GM10266 (cell line): Measurements from ENCODE around the gene SLFN12L.
"Not testable (repeated sequence)": the region's sequence is repeated elsewhere in the genome, so short reads cannot be mapped to it uniquely, and the experiment has no call there.

ENCODE experiments used
- DNase-seq: peaks from one replicate; pipeline ENCODE4 v3.0.0; 2012; ENCODE audit errors: extremely low spot score
- CTCF ChIP-seq: IDR thresholded peaks from 2 replicates; pipeline ENCODE4 v1.5.1; 2012; ENCODE audit warnings: mild to moderate bottlenecking, low read depth; ENCODE audit not compliant: control insufficient read depth, insufficient read depth; ENCODE audit errors: missing control alignments

The SLFN12L gene

DNA sequence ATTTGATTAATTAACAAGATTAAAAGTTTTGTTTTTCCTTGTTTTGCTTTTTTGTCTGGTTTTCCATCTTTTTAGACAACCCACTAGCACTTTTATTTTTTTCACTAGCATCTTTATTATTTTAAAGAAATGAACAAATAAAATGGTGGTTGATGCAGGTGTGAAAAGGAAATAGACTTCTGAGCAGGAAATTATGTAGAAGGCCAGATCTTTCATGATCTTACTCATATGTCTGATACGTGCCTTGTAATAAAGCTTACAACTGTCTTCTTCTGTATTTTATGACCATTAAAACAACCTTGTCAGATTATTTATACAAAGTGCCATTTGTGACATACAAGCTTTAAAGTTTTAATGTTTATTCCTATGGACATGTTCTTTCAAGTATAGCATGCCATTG is 6.3 kb downstream of the SLFN12L start:
- no peak for DNase-seq
- no peak for TF ChIP-seq CTCF

DNA sequence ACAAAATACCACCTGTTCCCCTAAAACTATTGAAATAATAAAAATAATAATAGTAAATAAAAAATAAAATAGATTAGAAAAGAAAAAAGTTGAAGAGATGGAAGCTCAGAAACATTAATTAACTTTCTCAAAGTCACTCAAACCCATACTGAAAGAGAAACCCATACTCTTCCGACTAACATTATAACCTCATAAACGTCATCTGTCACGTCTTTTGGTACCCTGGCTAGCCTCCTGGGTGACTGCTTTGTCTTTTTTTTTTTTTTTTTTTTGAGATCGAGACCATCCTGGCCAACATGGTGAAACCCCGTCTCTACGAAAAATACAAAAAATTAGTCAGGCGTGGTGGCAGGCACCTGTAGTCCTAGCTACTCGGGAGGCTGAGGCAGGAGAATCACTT is 7.6 kb downstream of the SLFN12L start:
- DNase-seq, result no peak
- no peak for TF ChIP-seq CTCF

DNA sequence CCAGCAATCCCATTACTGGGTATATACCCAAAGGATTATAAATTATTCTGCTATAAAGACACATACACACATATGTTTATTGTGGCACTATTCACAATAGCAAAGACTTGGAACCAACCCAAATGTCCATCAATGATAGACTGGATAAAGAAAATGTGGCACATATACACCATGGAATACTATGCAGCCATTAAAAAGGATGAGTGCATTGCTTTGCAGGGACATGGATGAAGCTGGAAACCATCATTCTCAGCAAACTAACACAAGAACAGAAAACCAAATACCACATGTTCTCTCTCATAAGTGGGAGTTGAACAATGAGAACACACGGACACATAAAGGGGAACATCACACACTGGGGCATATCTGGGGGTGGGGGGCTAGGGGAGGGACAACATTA is 8.2 kb downstream of the SLFN12L start:
- DNase-seq, result not testable (repeated sequence)

DNA sequence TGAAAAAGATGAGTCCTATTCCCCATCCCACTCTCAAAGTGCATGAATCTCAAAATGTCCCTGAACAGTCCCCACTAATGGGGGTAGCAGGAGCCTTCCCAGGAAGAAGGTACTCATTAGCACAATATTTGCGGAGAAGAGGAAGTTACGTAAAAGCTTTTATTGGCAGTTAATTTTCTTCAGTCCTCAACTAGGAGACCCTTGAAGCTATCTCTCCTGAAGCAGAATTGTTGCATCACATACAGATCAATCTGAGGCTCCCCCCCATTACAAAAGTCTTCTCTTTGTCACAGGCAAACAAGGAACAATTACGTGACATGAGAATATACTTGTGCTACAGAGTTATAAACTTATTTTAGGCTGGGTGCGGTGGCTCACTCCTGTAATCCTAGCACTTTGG is 14.2 kb downstream of the SLFN12L start:
- DNase-seq, result no peak
- TF ChIP-seq CTCF, result no peak

- not testable (repeated sequence) for DNase-seq
These were observed 15.7 kb downstream of the SLFN12L start for GRCh38 chr17:35521654-35522256.

DNA sequence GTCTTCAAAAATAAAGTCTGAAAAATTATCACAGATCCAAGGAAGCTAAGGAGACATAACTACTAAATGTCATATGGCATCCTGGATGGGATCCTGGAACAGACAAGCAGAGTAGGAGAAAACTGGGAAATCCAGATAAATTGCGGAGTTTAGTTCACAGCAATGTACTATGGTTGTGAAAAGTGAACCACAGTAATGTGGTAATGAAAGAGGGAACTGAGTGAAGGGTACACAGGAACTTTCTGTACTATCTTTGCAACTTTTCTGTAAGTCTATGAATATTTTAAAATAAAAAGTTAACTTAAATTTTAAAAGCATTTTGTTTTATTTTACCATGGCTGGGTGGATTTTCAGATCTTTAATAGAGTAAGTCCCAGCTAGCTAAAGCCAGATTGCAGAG is 16.3 kb downstream of the SLFN12L start:
- no peak for TF ChIP-seq CTCF
- DNase-seq, result no peak

DNA sequence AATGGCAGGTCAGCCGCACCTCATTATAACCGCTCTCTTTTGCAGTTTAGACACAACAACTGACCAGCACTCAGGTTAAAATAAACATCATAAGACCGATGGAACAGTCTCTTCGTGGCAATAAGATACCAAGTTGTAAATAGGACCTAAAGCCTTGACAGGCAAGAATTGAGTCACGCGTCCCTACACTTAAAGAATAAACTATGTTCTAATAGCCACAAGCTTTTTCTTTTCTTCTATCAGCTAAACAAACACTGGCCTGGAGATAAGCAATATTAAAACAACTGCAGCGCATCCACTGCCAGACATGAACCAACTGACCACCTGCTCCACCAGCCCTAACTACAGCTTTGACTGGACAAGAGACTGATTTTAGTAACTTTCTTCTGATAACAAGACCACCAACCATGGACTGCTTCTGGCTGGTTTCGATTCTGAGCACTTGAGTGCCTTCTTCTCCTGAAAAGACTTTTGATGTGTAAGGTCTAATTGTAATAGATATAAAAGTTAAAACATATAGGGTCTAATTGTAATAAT is 17.5 kb downstream of the SLFN12L start:
- no peak for DNase-seq

GRCh38 chr17:35519439-35519838 is 18.0 kb downstream of the SLFN12L start:
- no peak for DNase-seq
- TF ChIP-seq CTCF, result no peak

More for the DNA sequence above, 17.5 kb downstream of the SLFN12L start:
- TF ChIP-seq CTCF, result no peak

DNA sequence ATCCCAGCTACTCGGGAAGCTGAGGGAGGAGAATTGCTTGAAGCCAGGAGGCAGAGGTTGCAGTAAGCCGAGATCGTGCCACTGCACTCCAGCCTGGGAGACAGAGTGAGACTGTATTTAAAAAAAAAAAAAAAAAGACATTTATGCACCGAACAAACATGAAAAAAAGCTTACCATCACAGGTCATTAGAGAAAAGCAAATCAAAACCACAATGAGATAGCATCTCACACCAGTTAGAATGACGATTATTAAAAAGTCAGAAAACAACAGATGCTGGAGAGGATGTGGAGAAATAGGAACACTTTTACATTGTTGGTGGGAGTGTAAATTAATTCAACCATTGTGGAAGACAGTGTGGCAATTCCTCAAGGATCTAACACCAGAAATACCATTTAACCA is 19.0 kb downstream of the SLFN12L start:
- DNase-seq, result not testable (repeated sequence)
